Coronary artery (tissue), 2 donors: ENCODE data around the gene FHIT.

Experiments
- DNase-seq: peaks from one replicate; pipeline ENCODE4 v3.0.0-alpha.2; 2017; ENCODE audit warnings: low spot score
- H3K27ac ChIP-seq, 2 donors: fragments of 200-600 bp; sonication (generic); one replicate each; pipeline ENCODE4 v1.5.1; 2016 to 2019
- H3K4me3 ChIP-seq: fragments of 200-600 bp; sonication (generic); 2 replicates; pipeline ENCODE4 v1.5.1; 2016; ENCODE audit warnings: mild to moderate bottlenecking, moderate library complexity
- CTCF ChIP-seq: fragments of 200-600 bp; sonication (generic); IDR thresholded peaks from one replicate; pipeline ENCODE4 v1.5.1; 2019; ENCODE audit warnings: antibody characterized with exemption

Gene FHIT

GRCh38 chr3:60856257-60857046 lies 394.8 kb downstream of the FHIT start:
- TF ChIP-seq CTCF: no peak
- Histone ChIP-seq H3K27ac (no peak overlapping the region), H3K4me3 (no peak overlapping the region)
- DNase-seq: no peak

- TF ChIP-seq CTCF: no peak
- DNase-seq: no peak
- Histone ChIP-seq H3K27ac (no peak overlapping the region), H3K4me3 (no peak overlapping the region)
These were observed 396.0 kb downstream of the FHIT start for GRCh38 chr3:60855250-60855649.

- TF ChIP-seq CTCF: no peak
- H3K4me3 ChIP-seq: no peak overlapping the region
- no peak overlapping the region for H3K27ac ChIP-seq
- no peak for DNase-seq
These were observed 396.5 kb downstream of the FHIT start for GRCh38 chr3:60854791-60855190.

GRCh38 chr3:60847791-60848190 lies 403.5 kb downstream of the FHIT start:
- no peak for TF ChIP-seq CTCF
- no peak for DNase-seq

GRCh38 chr3:60844256-60844655 lies 407.0 kb downstream of the FHIT start:
- TF ChIP-seq CTCF: no peak

More at GRCh38 chr3:60847791-60848190, 403.5 kb downstream of the FHIT start:
- no peak overlapping the region for H3K4me3 ChIP-seq
- H3K27ac ChIP-seq: no peak overlapping the region

GRCh38 chr3:60841355-60841754 lies 409.9 kb downstream of the FHIT start:
- TF ChIP-seq CTCF: no peak
- DNase-seq: no peak
- Histone ChIP-seq H3K4me3 (no peak overlapping the region), H3K27ac (no peak overlapping the region)

More at GRCh38 chr3:60844256-60844655, 407.0 kb downstream of the FHIT start:
- Histone ChIP-seq H3K27ac (no peak overlapping the region), H3K4me3 (no peak overlapping the region)
- no peak for DNase-seq

GRCh38 chr3:60839246-60839645 lies 412.0 kb downstream of the FHIT start:
- H3K27ac ChIP-seq: no peak overlapping the region
- DNase-seq: no peak
- TF ChIP-seq CTCF: no peak
- no peak overlapping the region for H3K4me3 ChIP-seq
